Testis (tissue), 2 donors: ENCODE measurements around the gene IL12B.
"Not testable (repeated sequence)": the region's sequence is repeated elsewhere in the genome, so short reads cannot be mapped to it uniquely, and the experiment has no call there.

Experiments used
- POLR2A ChIP-seq: fragments of 450-650 bp; IDR thresholded peaks from one replicate; pipeline ENCODE4 v1.6.1; 2017; ENCODE audit warnings: antibody characterized with exemption, mild to moderate bottlenecking, moderate library complexity
- TF ChIP-seq, protein P1 (sequence below), 3 experiments: fragments of 450-650 bp in 2 of 3; fragments of 200-600 bp in 1 of 3; sonication (generic) in 1 of 3; IDR thresholded peaks; one replicate each; pipeline ENCODE4 v1.5.1; 2016 to 2019; ENCODE audit warnings: antibody characterized with exemption in 3 of 3, mild to moderate bottlenecking in 2 of 3, moderate library complexity in 1 of 3

DNA sequence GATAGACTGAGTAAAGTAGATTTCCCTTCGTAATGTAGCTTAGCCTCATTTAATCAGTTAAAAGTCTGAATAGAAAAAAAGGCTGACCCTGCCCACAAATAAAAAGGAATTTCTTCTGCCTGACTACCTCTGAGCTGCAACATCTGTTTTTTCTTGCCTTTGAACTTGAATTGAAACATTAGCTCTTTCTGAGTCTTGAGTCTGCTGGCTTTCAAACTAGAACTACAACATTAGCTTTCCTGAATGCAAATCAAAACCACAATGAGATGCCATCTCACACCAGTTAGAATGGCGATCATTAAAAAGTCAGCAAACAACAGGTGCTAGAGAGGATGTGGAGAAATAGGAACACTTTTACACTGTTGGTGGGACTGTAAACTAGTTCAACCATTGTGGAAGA lies 19.9 kb upstream of the IL12B start:
- TF ChIP-seq, protein P1, sequence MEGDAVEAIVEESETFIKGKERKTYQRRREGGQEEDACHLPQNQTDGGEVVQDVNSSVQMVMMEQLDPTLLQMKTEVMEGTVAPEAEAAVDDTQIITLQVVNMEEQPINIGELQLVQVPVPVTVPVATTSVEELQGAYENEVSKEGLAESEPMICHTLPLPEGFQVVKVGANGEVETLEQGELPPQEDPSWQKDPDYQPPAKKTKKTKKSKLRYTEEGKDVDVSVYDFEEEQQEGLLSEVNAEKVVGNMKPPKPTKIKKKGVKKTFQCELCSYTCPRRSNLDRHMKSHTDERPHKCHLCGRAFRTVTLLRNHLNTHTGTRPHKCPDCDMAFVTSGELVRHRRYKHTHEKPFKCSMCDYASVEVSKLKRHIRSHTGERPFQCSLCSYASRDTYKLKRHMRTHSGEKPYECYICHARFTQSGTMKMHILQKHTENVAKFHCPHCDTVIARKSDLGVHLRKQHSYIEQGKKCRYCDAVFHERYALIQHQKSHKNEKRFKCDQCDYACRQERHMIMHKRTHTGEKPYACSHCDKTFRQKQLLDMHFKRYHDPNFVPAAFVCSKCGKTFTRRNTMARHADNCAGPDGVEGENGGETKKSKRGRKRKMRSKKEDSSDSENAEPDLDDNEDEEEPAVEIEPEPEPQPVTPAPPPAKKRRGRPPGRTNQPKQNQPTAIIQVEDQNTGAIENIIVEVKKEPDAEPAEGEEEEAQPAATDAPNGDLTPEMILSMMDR (IDR thresholded peaks at IDR 0.05): not testable (repeated sequence)
- not testable (repeated sequence) for TF ChIP-seq POLR2A
